A172 (cell line): ENCODE results near the gene SLC9A9. TPM values are rescaled to one million over a fixed set of nuclear protein-coding genes. Genes with fewer than 3 reads are reported as not detected.

Experiments used
- DNase-seq: peaks from one replicate; pipeline ENCODE4 v3.0.0-alpha.2; 2015; ENCODE audit warnings: low spot score
- total RNA-seq: library from RNA; depleted of rRNA; stranded (reverse); fragments of >200 nt; shearing (Covaris generic); gene quantifications from 2 replicates; pipeline ENCODE4 v1.2.3, GENCODE V29; 2014

Gene SLC9A9
- total RNA-seq, 1 experiment from 2014 or later, result 1.8 TPM

GRCh38 chr3:143843587-143843986 is 4.7 kb downstream of the SLC9A9 start:
- DNase-seq, result no peak

DNA sequence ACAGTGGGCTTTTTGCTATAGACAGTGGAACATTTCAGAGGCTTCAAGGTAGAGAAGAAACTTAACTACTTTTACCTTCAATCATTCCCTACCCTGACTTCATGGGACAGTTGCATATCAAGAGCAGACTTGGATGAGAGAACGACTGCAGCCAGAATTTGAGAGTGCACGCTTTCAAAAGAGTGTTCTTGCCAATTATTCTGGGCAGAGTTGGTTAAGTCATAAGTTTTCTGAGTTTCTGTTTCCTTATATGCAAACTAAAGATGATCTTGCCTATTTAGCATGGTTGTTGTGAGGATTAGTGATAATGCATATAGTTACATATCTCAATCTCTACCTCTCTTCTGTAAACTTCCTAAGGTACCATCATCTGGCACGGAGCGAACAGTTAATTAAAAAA is 7.6 kb downstream of the SLC9A9 start:
- no peak for DNase-seq

GRCh38 chr3:143839980-143840379 is 8.3 kb downstream of the SLC9A9 start:
- no peak for DNase-seq

DNA sequence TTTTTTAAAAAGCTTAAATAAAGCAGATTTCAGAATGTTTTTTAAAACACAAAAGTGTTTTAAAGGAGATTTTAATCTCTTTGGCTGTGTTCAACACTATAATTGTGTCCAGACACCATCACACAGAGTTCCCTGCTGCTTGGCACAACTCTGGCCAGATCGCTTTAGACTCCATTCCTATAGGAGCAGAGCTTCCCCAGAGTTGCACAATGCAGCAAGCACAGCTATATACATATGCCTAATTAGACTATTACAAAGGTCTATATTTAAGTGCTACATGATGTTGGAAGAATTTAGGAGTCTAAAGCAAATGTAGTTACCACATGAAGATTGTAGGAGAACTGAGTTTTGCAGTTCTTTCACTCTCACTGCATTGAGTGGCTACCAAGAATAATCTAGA is 11.2 kb downstream of the SLC9A9 start:
- no peak for DNase-seq

DNA sequence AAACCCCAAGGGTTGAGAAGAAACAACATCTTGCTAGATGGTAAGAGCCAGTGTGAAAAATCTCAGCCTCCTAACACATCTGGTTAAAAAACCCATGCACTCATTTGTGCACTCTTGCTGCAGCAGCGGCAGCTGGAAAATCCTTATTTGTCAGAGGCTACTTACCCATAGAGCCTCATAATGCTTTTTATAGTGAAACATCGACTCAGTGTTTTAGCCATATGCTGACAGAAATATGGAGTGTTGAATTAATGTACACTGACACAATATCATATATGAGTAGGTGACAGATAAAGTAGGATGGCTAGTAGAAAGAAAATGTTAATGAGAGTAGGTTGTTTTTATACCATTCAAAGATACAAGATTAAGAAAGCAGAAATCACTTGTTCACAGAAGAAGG is 13.0 kb downstream of the SLC9A9 start:
- DNase-seq, result no peak

DNA sequence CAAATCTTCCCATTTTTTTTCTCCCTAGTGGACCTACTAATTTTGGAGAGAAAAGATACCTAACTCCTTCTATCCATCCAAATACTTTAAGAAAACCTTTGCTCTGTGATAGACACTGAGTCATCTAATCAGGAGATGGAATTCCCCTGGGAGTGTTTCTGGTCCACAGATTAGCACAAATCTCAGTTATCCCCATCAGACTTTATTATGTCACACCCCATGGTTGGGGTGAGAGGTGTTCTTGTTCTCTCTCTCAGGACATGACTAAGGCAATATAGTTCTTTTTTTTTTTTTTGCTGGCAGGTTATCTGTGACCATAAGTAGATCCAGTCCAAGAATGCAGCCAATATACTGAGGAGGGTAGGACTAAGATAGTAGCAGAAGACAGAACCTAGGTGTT is 15.8 kb downstream of the SLC9A9 start:
- DNase-seq, result peak; percentile 71

DNA sequence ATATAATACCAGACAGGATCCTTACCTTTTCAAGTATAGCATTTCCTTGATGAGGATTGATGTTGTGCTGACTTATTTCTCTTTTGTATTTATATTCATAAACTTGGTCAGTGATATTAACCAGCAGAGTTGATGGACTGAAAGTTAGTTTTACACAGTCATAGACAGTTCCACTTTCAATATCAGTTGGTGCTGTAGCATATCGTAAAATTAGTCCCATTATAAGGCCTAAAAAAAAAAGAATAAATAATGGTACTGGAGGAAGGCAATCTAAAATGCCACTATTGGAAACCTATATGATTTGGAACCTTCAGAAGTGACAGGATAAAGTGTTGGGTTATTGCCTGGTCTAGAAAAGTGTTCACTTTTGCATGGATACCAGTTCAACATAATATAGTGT is 16.3 kb downstream of the SLC9A9 start:
- no peak for DNase-seq

DNA sequence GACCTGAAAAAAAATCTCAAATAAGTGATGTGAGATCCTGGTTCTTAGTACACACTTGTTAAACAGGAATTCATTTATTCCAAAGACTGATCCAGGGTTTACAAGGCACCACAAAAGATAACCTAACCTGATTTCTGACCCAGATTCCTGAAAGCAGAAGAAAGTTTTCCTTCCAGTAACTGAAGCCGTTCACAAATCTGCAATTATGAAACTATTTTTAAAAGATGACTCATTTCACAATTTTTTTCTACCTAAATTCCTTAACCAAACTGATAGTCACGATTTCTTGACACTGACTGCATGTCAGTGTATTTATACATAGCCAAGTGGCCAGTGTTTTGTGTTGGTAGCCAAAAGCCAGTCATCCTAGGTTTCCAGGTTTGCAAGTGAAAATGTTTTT is 17.1 kb downstream of the SLC9A9 start:
- DNase-seq, result peak; percentile 54

- no peak for DNase-seq
Observed at GRCh38 chr3:143830786-143831185, 17.5 kb downstream of the SLC9A9 start.

DNA sequence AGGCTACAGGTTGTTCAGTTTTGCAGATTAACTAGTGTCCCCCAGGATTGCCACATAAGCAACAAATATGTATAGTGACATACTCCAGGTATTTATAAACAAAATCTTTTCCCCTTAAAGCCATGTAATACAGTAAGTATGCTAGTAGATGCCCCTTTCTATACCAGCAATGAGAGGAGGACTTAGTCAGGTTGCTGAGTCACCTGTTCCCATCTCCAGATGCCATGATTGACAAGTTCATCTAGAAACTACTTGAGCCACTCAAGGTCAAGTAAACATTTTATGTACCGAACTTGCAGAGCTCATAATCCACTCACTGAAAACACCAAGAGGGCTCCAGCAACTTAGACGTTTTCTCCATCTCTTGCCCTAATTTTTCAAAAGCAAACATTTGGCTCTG is 18.2 kb downstream of the SLC9A9 start:
- peak; percentile 36 for DNase-seq

GRCh38 chr3:143827425-143827824 is 20.8 kb downstream of the SLC9A9 start:
- DNase-seq, result no peak

DNA sequence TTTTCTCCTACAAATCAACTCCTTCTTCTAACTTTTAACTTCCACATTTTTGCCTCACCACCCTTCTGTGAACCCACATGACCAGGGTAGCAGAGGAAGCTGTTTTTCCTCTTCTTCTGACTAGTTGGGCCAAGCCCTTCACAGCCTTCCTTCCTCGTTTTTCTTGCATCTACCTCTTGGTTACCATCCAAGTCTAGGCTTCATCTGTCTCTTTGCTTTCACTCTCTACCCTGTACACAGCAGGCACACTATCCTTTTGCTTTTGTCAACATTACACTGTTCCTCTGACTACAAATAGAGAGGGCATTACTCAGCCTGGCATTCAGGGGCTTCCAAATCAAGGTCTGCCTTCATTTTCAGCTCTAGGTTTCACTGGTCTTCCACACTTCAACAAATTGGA is 22.0 kb downstream of the SLC9A9 start:
- no peak for DNase-seq

DNA sequence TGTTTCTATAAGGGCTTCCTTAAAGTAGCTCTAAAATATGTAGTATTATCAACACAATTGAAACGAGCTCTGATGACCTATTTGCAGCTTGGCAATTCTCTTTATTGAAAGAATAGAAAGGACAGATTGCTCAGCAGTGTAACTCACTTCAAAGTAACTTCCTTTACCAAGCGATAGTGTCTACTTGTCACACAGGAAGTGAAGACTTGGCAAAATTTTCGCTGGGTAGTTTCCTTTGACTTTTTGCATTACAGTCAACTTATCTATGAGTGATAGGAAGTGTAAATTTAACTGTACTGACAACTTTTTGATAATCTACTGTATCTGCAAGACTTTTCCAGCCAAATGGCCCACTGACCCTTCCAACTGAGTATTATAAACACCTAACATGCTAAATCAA is 22.8 kb downstream of the SLC9A9 start:
- no peak for DNase-seq

- DNase-seq, result no peak
Observed at GRCh38 chr3:143824735-143825385, 23.4 kb downstream of the SLC9A9 start.

- DNase-seq, result no peak
Observed at GRCh38 chr3:143822798-143823197, 25.5 kb downstream of the SLC9A9 start.

DNA sequence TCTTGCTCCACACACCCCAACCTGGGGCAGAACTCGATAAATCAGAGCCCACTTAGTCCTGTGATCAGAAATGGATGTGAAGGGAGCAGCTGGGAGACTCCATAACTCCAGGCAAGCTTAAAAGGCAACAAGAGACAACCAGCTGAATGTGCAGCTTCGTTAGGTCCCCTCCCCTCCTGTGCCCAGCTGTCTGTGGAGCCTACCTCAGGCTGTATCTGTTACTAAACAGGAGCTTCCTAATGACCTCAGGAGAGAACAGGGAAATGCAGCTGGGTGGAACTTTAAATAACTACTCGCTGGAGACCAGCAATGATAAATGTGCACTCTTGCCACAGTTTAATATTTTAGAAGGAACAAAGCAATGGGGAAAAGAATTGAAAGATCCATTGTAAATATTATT is 25.9 kb downstream of the SLC9A9 start:
- no peak for DNase-seq

DNA sequence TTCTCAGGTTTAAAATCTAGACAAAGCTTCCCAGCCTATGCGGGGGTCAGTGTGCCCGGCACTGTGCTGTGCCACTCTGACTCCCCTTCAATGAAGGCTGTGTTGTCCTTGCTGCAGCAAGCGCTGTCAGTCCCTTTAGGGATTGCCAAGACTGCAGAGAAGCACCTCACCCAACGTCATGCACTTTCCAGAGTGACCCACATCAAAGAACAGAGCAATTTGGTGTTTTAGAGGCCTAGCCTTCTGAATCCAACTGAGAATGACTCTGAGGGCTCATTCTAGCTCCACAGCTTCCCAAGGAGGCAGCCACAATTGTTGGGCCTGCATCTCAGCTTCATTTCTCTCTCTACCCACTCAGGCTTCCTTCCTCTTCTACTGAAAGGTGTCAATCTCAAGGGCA is 26.4 kb downstream of the SLC9A9 start:
- no peak for DNase-seq

GRCh38 chr3:143820466-143821221 is 27.6 kb downstream of the SLC9A9 start:
- peak; percentile 41 for DNase-seq

GRCh38 chr3:143819890-143820289 is 28.4 kb downstream of the SLC9A9 start:
- no peak for DNase-seq

DNA sequence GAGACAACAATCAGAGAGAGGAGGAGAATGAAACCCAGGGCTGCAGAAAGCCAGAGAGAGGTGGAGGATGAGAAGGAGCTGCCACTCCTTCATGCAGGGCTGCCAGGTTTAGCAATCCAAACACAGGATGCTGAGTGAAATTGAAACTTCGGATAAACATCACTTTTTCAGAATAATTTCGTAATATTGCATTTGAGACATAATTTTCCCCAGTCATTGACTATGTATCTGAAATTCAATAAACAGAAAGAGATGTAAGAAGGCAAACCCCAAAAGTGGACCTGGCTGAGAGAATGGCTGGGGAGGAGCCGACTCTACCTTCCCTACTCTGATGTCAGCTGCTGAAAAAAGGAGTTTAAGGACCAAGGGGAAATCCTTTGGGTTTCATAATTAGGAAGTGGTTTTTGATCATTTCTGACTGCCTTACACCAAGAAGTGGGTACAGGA is 33.8 kb downstream of the SLC9A9 start:
- DNase-seq, result no peak

DNA sequence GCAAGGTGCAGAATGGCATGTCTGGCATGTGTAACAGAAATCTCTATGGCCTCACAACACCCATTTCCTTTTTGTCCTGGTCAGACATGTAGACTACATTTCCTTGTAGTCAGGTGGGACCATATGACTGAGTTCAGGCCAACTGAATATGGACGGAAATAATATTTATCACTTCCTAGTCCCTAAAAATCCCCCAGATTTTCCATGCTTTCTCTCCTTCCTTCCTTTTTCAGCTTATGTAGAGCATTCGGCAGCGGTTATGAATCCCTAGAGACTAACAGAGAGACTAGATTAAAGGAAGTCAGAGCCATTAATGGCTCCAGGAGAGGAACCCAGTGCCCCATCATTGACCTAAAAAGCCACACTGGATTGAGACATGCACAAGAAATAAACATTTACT is 35.8 kb downstream of the SLC9A9 start:
- no peak for DNase-seq

DNA sequence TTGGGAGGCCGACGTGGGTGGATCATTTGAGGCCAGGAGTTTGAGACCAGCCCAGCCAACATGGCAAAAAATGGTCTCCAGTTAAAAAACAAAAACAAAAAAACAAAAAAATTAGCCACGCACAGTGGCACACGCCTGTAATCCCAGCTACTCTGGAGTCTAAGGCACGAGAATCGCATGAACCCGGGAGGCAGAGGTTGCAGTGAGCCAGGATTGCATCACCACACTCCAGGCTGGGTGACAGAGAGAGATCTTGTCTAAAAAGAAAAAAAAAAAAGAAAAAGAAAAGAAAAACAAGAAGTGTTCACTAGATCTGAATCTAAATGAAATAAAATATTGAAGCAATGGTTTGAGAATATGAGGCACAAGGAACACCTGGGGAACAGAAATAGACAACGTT is 36.7 kb downstream of the SLC9A9 start:
- DNase-seq, result no peak

GRCh38 chr3:143810953-143811265 is 37.4 kb downstream of the SLC9A9 start:
- DNase-seq, result no peak
